Measurements from ENCODE around the gene ZBTB33. TPM values are rescaled to one million over a fixed set of nuclear protein-coding genes. Genes with fewer than 3 reads are reported as not detected.

Gene ZBTB33
- polyA plus RNA-seq, 2 of the 4 experiments (the other 2 are of a cell fraction) = 12.3 to 14.3 TPM

GRCh38 chrX:120287513-120288112 lies 37.0 kb downstream of the ZBTB33 start (continued):
- no peak for TF ChIP-seq REST (IDR thresholded peaks at IDR 0.05)
- TF ChIP-seq ZFP36 (IDR thresholded peaks at IDR 0.05; ENCODE audit: borderline replicate concordance, partially characterized antibody) = no peak
- TF ChIP-seq ELK1 (IDR thresholded peaks at IDR 0.05; ENCODE audit: low read depth, low read length) = no peak

DNA sequence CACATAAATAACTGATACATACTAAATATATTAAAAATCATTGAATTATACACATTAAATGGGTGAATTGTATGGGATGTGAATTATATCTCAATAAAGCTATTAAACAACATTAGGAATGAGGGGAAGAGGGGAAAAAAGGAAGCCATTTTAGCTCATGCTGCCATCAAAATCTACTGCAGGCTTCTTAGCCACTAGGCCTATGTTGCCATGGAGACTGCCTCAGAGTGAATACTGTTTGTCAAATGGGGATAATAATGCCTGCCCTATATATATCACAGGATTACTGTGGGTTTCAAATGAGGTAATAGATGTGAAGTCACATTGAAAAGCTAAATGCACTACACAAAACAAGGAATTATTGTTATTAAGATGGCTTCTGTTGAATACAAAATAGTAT lies 39.5 kb downstream of the ZBTB33 start:
- no peak overlapping the region for H3K4me3 ChIP-seq
- CTCF ChIA-PET = no interaction called here
- no peak overlapping the region for H3K4me2 ChIP-seq
- H3K27ac ChIP-seq = no peak overlapping the region
- ATAC-seq (no peak), DNase-seq (ENCODE audit: low read depth in 1 of 2, low spot score in 1 of 2) (no peak), FAIRE-seq (no peak)
- POLR2A ChIA-PET = no interaction called here
- no peaks in the 10 kb centered on the region for H3K9me3 ChIP-seq
- TF ChIP-seq CHD4 (IDR thresholded peaks at IDR 0.05; ENCODE audit: borderline replicate concordance) = no peak
- no peaks in the 10 kb centered on the region for H3K4me1 ChIP-seq

DNA sequence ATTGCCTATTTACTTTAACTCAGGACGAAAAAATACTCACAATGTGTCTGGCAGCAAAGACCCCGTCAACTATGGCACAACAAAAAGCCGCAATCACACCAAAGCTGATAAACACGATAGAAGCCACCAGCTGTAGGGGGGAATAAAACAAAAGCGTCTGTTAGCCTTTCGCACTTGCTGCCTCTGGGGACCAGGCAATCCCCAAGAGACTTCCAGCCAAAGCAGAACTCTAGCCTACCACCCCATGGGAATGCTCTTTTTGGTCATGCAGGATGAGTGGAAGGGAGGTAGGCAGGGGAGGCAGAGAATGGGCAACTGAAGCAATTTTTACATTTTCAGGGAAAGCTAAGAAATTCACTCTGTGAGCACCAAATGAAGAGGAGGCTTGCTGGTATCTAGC lies 40.6 kb downstream of the ZBTB33 start:
- H3K9me3 ChIP-seq = no peaks in the 10 kb centered on the region
- ATAC-seq = no peak
- no peak for DNase-seq (ENCODE audit: low read depth in 1 of 2, low spot score in 1 of 2)
- no peaks in the 10 kb centered on the region for H3K4me1 ChIP-seq
- H3K27ac ChIP-seq = no peak overlapping the region
- ChIA-PET CTCF (no interaction called here), POLR2A (no interaction called here)
- TF ChIP-seq NFE2L2 (conservative IDR thresholded peaks at IDR 0.05; ENCODE audit: low read length) = no peak
- no peak for TF ChIP-seq HEYL (CRISPR knock-in tag; IDR thresholded peaks at IDR 0.05)
- no peak for TF ChIP-seq KDM5A (IDR thresholded peaks at IDR 0.05)
- TF ChIP-seq FOXS1 (CRISPR knock-in tag; IDR thresholded peaks at IDR 0.05) = no peak
- TF ChIP-seq POLR2AphosphoS2 (conservative IDR thresholded peaks at IDR 0.05; ENCODE audit: low read length) = no peak
- TF ChIP-seq RARB (CRISPR knock-in tag; IDR thresholded peaks at IDR 0.05) = no peak
- TF ChIP-seq RNF2 (IDR thresholded peaks at IDR 0.05; ENCODE audit: borderline replicate concordance, low read depth) = no peak
- TF ChIP-seq RFX5 (IDR thresholded peaks at IDR 0.05) = no peak
- TF ChIP-seq KDM1A (IDR thresholded peaks at IDR 0.05; ENCODE audit: low read depth) = no peak
- TF ChIP-seq NR3C1 (IDR thresholded peaks at IDR 0.05) = no peak
- no peak for TF ChIP-seq POLR2A (IDR thresholded peaks at IDR 0.05; ENCODE audit: low read length)
- TF ChIP-seq MAFK (IDR thresholded peaks at IDR 0.05; ENCODE audit: partially characterized antibody) = no peak
- no peak for TF ChIP-seq ESRRA (IDR thresholded peaks at IDR 0.05; ENCODE audit: borderline replicate concordance, low read length)
- TF ChIP-seq ZC3H11A (IDR thresholded peaks at IDR 0.05) = no peak
- TF ChIP-seq CEBPB (IDR thresholded peaks at IDR 0.05) = no peak
- TF ChIP-seq PBX3 (IDR thresholded peaks at IDR 0.05) = no peak
- TF ChIP-seq, protein P1, sequence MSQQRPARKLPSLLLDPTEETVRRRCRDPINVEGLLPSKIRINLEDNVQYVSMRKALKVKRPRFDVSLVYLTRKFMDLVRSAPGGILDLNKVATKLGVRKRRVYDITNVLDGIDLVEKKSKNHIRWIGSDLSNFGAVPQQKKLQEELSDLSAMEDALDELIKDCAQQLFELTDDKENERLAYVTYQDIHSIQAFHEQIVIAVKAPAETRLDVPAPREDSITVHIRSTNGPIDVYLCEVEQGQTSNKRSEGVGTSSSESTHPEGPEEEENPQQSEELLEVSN (IDR thresholded peaks at IDR 0.05; ENCODE audit: borderline replicate concordance, low read depth) = no peak
- no peak overlapping the region for H3K4me2 ChIP-seq
- FAIRE-seq = no peak
- WGBS (ENCODE audit: missing lambda C conversion rate) = 67% methylated on average over 6 of the region's 6 CpGs
- no peak overlapping the region for H3K4me3 ChIP-seq

Measured in A549 (cell line).